GM12801 (cell line): ENCODE measurements around the gene ZNF469.

ENCODE experiments used
- TF ChIP-seq, protein P1 (sequence below): IDR thresholded peaks from one replicate; pipeline ENCODE4 v1.5.1; 2011; ENCODE audit warnings: control low read depth; ENCODE audit not compliant: insufficient read length; ENCODE audit errors: extremely low read depth

Gene ZNF469

GRCh38 chr16:88408561-88409142 is 25.9 kb downstream of the ZNF469 start:
- TF ChIP-seq, protein P1, sequence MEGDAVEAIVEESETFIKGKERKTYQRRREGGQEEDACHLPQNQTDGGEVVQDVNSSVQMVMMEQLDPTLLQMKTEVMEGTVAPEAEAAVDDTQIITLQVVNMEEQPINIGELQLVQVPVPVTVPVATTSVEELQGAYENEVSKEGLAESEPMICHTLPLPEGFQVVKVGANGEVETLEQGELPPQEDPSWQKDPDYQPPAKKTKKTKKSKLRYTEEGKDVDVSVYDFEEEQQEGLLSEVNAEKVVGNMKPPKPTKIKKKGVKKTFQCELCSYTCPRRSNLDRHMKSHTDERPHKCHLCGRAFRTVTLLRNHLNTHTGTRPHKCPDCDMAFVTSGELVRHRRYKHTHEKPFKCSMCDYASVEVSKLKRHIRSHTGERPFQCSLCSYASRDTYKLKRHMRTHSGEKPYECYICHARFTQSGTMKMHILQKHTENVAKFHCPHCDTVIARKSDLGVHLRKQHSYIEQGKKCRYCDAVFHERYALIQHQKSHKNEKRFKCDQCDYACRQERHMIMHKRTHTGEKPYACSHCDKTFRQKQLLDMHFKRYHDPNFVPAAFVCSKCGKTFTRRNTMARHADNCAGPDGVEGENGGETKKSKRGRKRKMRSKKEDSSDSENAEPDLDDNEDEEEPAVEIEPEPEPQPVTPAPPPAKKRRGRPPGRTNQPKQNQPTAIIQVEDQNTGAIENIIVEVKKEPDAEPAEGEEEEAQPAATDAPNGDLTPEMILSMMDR = no peak

GRCh38 chr16:88409296-88410065 is 26.7 kb downstream of the ZNF469 start:
- TF ChIP-seq, protein P1 = no peak

DNA sequence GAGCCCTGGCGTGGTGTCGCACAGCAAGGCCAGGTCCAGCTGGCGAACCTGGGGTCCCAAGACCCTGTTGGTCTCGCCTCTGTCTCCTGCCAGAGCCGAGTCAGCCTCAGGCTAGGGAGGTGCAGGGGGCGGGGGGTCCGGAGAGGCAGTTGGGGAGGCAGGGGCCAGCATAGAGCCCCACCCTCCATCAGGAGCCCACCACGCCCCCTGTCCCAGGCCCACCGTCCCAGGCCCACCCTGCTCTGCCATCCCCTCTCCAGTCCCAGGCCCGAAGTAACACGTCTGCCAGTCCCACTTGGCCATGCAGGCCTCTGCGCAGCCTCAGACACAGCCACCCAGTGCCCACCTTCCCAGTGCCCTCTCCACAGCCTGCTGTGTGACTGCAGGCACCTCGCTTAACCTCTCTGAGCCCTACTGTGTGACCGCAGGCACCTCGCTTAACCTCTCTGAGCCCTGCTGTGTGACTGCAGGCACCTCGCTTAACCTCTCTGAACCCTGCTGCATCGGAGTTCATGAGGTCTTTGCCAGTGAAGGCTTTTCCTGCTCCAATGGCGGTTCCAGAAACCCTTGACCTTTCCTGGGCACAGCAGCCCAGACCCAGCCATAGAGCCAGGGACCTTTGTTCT is 29.3 kb downstream of the ZNF469 start:
- TF ChIP-seq, protein P1 = no peak

- TF ChIP-seq, protein P1 = no peak
Measured at GRCh38 chr16:88412766-88413165, 30.0 kb downstream of the ZNF469 start.

DNA sequence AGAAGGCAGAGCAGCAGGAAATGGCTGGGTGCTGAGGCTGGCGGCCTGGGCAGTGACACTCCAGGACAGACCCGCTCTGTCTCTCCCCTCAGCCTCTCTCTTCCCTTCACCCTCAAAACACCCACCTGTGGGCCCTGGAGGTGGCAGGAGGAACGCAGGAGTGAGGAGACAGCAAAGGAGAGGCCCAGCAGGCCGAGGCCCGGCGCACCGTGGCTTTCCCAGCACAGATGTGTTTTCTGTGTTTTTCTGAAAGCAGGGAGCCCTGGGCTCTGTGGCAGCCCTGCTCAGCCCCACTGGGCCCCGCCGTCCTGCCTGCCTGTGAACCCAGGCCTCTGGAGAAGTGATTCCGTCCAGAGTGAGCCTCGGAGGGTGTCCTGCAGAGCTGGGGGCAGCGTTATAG is 30.5 kb downstream of the ZNF469 start:
- TF ChIP-seq, protein P1 = no peak

DNA sequence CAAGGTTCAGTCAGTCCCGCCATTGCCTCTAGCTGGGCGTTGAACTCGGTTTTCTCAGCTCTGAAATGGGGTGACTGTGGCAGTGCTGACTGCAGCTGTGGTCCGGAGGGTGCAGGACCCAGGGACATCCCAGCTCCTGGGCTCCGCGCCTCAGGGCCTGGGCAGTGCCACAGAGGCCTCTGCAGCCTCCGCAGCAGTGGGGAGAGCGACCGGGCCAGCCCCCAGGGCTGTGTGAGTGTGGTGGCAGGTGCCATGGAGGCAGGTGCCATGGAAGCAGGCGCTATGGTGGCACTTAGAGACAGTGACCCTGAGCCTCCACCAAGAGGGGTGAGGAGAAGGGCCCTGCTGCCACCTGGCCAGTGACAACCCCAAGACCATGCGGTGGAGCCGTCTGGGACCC is 30.9 kb downstream of the ZNF469 start:
- TF ChIP-seq, protein P1 = no peak

- TF ChIP-seq, protein P1 = no peak
Measured at GRCh38 chr16:88414521-88415380, 32.0 kb downstream of the ZNF469 start.
